Neural cell (in vitro differentiated cells): ENCODE results near the gene ARPC1B. TPM values are rescaled to one million over a fixed set of nuclear protein-coding genes. Genes with fewer than 3 reads are reported as not detected.
"Not testable (repeated sequence)": the region's sequence is repeated elsewhere in the genome, so short reads cannot be mapped to it uniquely, and the experiment has no call there.

Source experiments
- H2AFZ ChIP-seq: fragments of 200-600, 300-800 bp; sonication (generic), shearing (Covaris generic); 2 replicates; pipeline ENCODE4 v1.6.0; 2014; ENCODE audit warnings: low read depth, mild to moderate bottlenecking, antibody characterized with exemption, low read length, moderate library complexity
- H3F3A ChIP-seq: fragments of 200-600 bp; shearing (Covaris generic); 2 replicates; pipeline ENCODE4 v1.6.1; 2016; ENCODE audit warnings: mild to moderate bottlenecking, moderate library complexity, mixed read lengths, antibody characterized with exemption, low read length; ENCODE audit not compliant: insufficient read depth, poor library complexity, severe bottlenecking
- H3K27ac ChIP-seq: fragments of 200-600, 300-800 bp; sonication (generic), shearing (Covaris generic); 2 replicates; pipeline ENCODE4 v1.5.1; 2014; ENCODE audit warnings: mild to moderate bottlenecking, low read length, moderate library complexity
- H3K27me3 ChIP-seq: fragments of 300-800, 200-600 bp; sonication (generic), shearing (Covaris generic); 2 replicates; pipeline ENCODE4 v1.6.0; 2014; ENCODE audit warnings: mild to moderate bottlenecking, low read depth, low read length, moderate library complexity; ENCODE audit not compliant: insufficient read depth
- H3K36me3 ChIP-seq: fragments of 300-800, 200-600 bp; sonication (generic), shearing (Covaris generic); 2 replicates; pipeline ENCODE4 v1.5.1; 2014; ENCODE audit warnings: mild to moderate bottlenecking, antibody characterized with exemption, low read length, moderate library complexity; ENCODE audit not compliant: insufficient read depth
- H3K4me2 ChIP-seq: fragments of 300-800, 200-600 bp; sonication (generic), shearing (Covaris generic); 2 replicates; pipeline ENCODE4 v1.6.0; 2014; ENCODE audit warnings: mild to moderate bottlenecking, low read length
- H3K4me3 ChIP-seq: fragments of 300-800, 200-600 bp; sonication (generic), shearing (Covaris generic); 2 replicates; pipeline ENCODE4 v1.5.1; 2014; ENCODE audit warnings: mild to moderate bottlenecking, low read length, moderate library complexity
- H3K79me2 ChIP-seq: fragments of 200-600 bp; shearing (Covaris generic); replicated peaks from 2 replicates; pipeline ENCODE4 v1.6.0; 2014; ENCODE audit warnings: mild to moderate bottlenecking, low read length, moderate library complexity; ENCODE audit not compliant: insufficient read depth
- H3K9ac ChIP-seq: fragments of 300-800, 200-600 bp; sonication (generic), shearing (Covaris generic); 2 replicates; pipeline ENCODE4 v1.6.1; 2016; ENCODE audit warnings: mild to moderate bottlenecking, low read length, mixed read lengths
- H3K9me2 ChIP-seq: fragments of 200-600 bp; shearing (Covaris generic); 2 replicates; pipeline ENCODE4 v1.6.1; 2016; ENCODE audit warnings: mild to moderate bottlenecking, low read length, mixed read lengths; ENCODE audit not compliant: insufficient read depth
- H3K9me3 ChIP-seq: fragments of 200-600, 300-800 bp; sonication (generic), shearing (Covaris generic); 2 replicates; pipeline ENCODE4 v1.6.1; 2016; ENCODE audit warnings: mild to moderate bottlenecking, mixed run types, low read length, moderate library complexity, mixed read lengths
- H4K20me1 ChIP-seq: fragments of 200-600 bp; shearing (Covaris generic); 2 replicates; pipeline ENCODE4 v1.6.1; 2016; ENCODE audit warnings: mild to moderate bottlenecking, mixed run types; ENCODE audit not compliant: insufficient read depth
- EP300 ChIP-seq: fragments of 450-650 bp; conservative IDR thresholded peaks from 2 replicates; pipeline ENCODE4 v1.6.1; 2014; ENCODE audit warnings: antibody characterized with exemption, mild to moderate bottlenecking, moderate library complexity; ENCODE audit not compliant: poor library complexity, severe bottlenecking
- EZH2 ChIP-seq: fragments of 200-600, 300-800 bp; shearing (Covaris generic), sonication (generic); IDR thresholded peaks from 2 replicates; pipeline ENCODE4 v1.6.1; 2014; ENCODE audit warnings: antibody characterized with exemption, low read length, borderline replicate concordance, mild to moderate bottlenecking; ENCODE audit not compliant: insufficient read depth, poor library complexity, severe bottlenecking
- MXI1 ChIP-seq: fragments of 450-650 bp; conservative IDR thresholded peaks from 2 replicates; pipeline ENCODE4 v1.6.1; 2014; ENCODE audit warnings: antibody characterized with exemption, mild to moderate bottlenecking; ENCODE audit not compliant: poor library complexity, severe bottlenecking
- POLR2AphosphoS5 ChIP-seq: IDR thresholded peaks from 2 replicates; pipeline ENCODE4 v1.6.1; 2012
- RAD21 ChIP-seq: fragments of 450-650 bp; conservative IDR thresholded peaks from 2 replicates; pipeline ENCODE4 v1.6.1; 2014; ENCODE audit warnings: antibody characterized with exemption, mild to moderate bottlenecking, moderate library complexity
- SMC3 ChIP-seq: fragments of 450-650 bp; conservative IDR thresholded peaks from 2 replicates; pipeline ENCODE4 v1.6.1; 2014; ENCODE audit warnings: antibody characterized with exemption, mild to moderate bottlenecking, moderate library complexity; ENCODE audit not compliant: poor library complexity
- TAF1 ChIP-seq: IDR thresholded peaks from 2 replicates; pipeline ENCODE4 v1.6.1; 2012; ENCODE audit warnings: low read depth
- polyA plus RNA-seq: library from polyadenylated mRNA; depleted of rRNA; stranded (reverse); fragments of >200 nt; gene quantifications from 2 replicates; pipeline ENCODE4 v1.2.3, GENCODE V29; 2014
- TF ChIP-seq, protein P1 (sequence below): fragments of 450-650 bp; IDR thresholded peaks from 2 replicates; pipeline ENCODE4 v1.5.1; 2014; ENCODE audit warnings: antibody characterized with exemption, mild to moderate bottlenecking, moderate library complexity; ENCODE audit not compliant: poor library complexity, severe bottlenecking
- TF ChIP-seq, protein P2 (sequence below): IDR thresholded peaks from 2 replicates; pipeline ENCODE4 v1.6.1; 2012; ENCODE audit warnings: borderline replicate concordance

ARPC1B gene
- polyA plus RNA-seq, 1 donor from 2014 or later, result 1.7 TPM

DNA sequence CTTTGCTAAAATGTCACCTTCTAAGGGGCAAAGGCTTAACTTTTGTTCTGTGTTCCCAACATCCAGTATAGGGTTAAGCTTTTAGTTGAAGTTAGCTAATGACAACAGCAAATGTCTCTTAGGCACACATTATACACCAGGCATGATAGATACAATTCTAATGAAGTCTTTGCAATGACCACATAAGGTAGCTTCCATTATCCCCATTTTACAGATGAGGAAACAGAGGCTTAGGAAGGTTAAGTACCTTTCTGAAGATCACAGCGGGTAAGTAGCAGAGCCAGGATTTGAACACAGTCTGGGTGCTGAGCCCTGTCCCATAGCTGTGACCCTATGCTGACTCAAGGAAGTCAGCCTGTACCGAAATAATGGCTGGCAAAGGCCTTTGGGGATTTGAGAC is 36.1 kb downstream of the ARPC1B start:
- H3F3A ChIP-seq, result peaks cover 3% of the 10 kb centered on the region
- TF ChIP-seq EZH2 (no peak), EP300 (no peak), MXI1 (no peak), SMC3 (no peak), TAF1 (no peak), RAD21 (no peak), POLR2AphosphoS5 (no peak)
- TF ChIP-seq, protein P1, sequence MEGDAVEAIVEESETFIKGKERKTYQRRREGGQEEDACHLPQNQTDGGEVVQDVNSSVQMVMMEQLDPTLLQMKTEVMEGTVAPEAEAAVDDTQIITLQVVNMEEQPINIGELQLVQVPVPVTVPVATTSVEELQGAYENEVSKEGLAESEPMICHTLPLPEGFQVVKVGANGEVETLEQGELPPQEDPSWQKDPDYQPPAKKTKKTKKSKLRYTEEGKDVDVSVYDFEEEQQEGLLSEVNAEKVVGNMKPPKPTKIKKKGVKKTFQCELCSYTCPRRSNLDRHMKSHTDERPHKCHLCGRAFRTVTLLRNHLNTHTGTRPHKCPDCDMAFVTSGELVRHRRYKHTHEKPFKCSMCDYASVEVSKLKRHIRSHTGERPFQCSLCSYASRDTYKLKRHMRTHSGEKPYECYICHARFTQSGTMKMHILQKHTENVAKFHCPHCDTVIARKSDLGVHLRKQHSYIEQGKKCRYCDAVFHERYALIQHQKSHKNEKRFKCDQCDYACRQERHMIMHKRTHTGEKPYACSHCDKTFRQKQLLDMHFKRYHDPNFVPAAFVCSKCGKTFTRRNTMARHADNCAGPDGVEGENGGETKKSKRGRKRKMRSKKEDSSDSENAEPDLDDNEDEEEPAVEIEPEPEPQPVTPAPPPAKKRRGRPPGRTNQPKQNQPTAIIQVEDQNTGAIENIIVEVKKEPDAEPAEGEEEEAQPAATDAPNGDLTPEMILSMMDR, result no peak
- TF ChIP-seq, protein P2, sequence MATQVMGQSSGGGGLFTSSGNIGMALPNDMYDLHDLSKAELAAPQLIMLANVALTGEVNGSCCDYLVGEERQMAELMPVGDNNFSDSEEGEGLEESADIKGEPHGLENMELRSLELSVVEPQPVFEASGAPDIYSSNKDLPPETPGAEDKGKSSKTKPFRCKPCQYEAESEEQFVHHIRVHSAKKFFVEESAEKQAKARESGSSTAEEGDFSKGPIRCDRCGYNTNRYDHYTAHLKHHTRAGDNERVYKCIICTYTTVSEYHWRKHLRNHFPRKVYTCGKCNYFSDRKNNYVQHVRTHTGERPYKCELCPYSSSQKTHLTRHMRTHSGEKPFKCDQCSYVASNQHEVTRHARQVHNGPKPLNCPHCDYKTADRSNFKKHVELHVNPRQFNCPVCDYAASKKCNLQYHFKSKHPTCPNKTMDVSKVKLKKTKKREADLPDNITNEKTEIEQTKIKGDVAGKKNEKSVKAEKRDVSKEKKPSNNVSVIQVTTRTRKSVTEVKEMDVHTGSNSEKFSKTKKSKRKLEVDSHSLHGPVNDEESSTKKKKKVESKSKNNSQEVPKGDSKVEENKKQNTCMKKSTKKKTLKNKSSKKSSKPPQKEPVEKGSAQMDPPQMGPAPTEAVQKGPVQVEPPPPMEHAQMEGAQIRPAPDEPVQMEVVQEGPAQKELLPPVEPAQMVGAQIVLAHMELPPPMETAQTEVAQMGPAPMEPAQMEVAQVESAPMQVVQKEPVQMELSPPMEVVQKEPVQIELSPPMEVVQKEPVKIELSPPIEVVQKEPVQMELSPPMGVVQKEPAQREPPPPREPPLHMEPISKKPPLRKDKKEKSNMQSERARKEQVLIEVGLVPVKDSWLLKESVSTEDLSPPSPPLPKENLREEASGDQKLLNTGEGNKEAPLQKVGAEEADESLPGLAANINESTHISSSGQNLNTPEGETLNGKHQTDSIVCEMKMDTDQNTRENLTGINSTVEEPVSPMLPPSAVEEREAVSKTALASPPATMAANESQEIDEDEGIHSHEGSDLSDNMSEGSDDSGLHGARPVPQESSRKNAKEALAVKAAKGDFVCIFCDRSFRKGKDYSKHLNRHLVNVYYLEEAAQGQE, result no peak
- H4K20me1 ChIP-seq, result no peaks in the 10 kb centered on the region
- H2AFZ ChIP-seq, result no peak overlapping the region
- H3K4me3 ChIP-seq, result peak overlapping the region; percentile 93
- no peak overlapping the region for H3K9ac ChIP-seq
- H3K27ac ChIP-seq, result no peak overlapping the region
- H3K9me2 ChIP-seq, result no peaks in the 10 kb centered on the region
- no peaks in the 10 kb centered on the region for H3K9me3 ChIP-seq
- no peaks in the 10 kb centered on the region for H3K36me3 ChIP-seq
- peaks cover 54% of the 10 kb centered on the region for H3K79me2 ChIP-seq
- H3K27me3 ChIP-seq, result no peaks in the 10 kb centered on the region
- H3K4me2 ChIP-seq, result no peak overlapping the region

DNA sequence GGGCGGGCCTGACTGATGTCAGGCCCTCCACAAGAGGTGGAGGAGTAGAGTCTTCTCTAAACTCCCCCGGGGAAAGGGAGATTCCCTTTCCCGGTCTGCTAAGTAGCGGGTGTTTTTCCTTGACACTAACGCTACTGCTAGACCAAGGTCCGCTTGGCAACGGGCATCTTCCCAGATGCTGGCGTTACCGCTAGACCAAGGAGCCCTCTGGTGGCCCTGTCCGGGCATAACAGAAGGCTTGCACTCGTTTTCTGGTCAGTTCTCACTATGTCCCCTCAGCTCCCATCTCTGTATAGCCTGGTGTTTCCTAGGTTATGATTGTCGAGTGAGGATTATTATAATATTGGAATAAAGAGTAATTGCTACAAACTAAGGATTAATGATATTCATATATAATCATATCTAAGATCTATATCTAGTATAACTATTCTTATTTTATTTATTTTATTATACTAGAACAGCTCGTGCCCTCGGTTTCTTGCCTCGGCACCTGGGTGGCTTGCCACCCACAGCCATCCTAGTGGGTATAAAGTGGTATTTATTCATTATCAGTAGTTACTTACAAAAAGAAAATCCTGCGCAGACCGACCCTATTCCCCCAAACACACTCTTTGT is 41.1 kb downstream of the ARPC1B start:
- H3F3A ChIP-seq, H3K4me3 ChIP-seq, H4K20me1 ChIP-seq, H3K9me2 ChIP-seq, H2AFZ ChIP-seq, H3K27me3 ChIP-seq, H3K27ac ChIP-seq, H3K36me3 ChIP-seq, H3K9ac ChIP-seq, H3K9me3 ChIP-seq, H3K4me2 ChIP-seq: not testable (repeated sequence)
- peaks cover 12% of the 10 kb centered on the region for H3K79me2 ChIP-seq
- TF ChIP-seq SMC3, result peak; percentile 44
- TF ChIP-seq, protein P1, result peak; percentile 38
